ENCODE data around the gene DTD1.

Gene DTD1

GRCh38 chr20:18567739-18568091 is 20.1 kb upstream of the DTD1 start:
- H3K9me3 ChIP-seq (replicated peaks in 1 of 11) = peaks cover 0 to 16% (median 14%) of the 10 kb centered on the region in 11 experiments; a peak in 17 of 22 replicates
- no peak for TF ChIP-seq Cebpa-rat (IDR thresholded peaks at IDR 0.05)
- H3K36me3 ChIP-seq = peaks cover 24 to 43% (median 37%) of the 10 kb centered on the region in 11 experiments
- peak overlapping the region; percentile 80 to 93 (median 88) for H3K27ac ChIP-seq
- peak overlapping the region; percentile 76 to 93 (median 87) for H3K4me2 ChIP-seq
- H3K9ac ChIP-seq = peak overlapping the region; percentile 84 to 96 (median 89)
- H3K27me3 ChIP-seq = no peaks in the 10 kb centered on the region
- no peaks in the 10 kb centered on the region for H4K20me1 ChIP-seq
- peaks cover 5 to 27% (median 16%) of the 10 kb centered on the region in 10 experiments for H3K4me1 ChIP-seq
- peak overlapping the region; percentile 75 to 86 (median 82) for H3K4me3 ChIP-seq

GRCh38 chr20:18571009-18571408 is 16.8 kb upstream of the DTD1 start:
- Histone ChIP-seq H3K9ac (no peak overlapping the region), H3K27ac (no peak overlapping the region), H3K4me2 (peak overlapping the region in 3 of 11 experiments; percentile 29 to 78 (median 49); a peak in 5 of 22 replicates), H3K4me3 (no peak overlapping the region), H3K9me3 (replicated peaks in 1 of 11) (peaks cover 0 to 16% (median 14%) of the 10 kb centered on the region in 11 experiments; a peak in 17 of 22 replicates), H3K27me3 (no peaks in the 10 kb centered on the region), H3K36me3 (peaks cover 20 to 39% (median 33%) of the 10 kb centered on the region in 11 experiments), H3K4me1 (peaks cover 5 to 27% (median 16%) of the 10 kb centered on the region in 10 experiments), H4K20me1 (no peaks in the 10 kb centered on the region)
- TF ChIP-seq Cebpa-rat (IDR thresholded peaks at IDR 0.05) = no peak

- TF ChIP-seq Cebpa-rat (IDR thresholded peaks at IDR 0.05) = no peak
- H3K4me2 ChIP-seq = peak overlapping the region in 3 of 11 experiments; percentile 29 to 78 (median 49); a peak in 5 of 22 replicates
- peaks cover 0 to 16% (median 14%) of the 10 kb centered on the region in 11 experiments; a peak in 17 of 22 replicates for H3K9me3 ChIP-seq (replicated peaks in 1 of 11)
- no peaks in the 10 kb centered on the region for H3K27me3 ChIP-seq
- H4K20me1 ChIP-seq = no peaks in the 10 kb centered on the region
- peaks cover 3 to 22% (median 13%) of the 10 kb centered on the region in 10 experiments for H3K4me1 ChIP-seq
- no peak overlapping the region for H3K27ac ChIP-seq
- H3K36me3 ChIP-seq = peaks cover 20 to 39% (median 33%) of the 10 kb centered on the region in 11 experiments
- no peak overlapping the region for H3K4me3 ChIP-seq
- no peak overlapping the region for H3K9ac ChIP-seq
Measured at GRCh38 chr20:18571578-18571977, 16.3 kb upstream of the DTD1 start.

- Histone ChIP-seq H3K4me1 (no peaks in the 10 kb centered on the region), H3K4me3 (no peak overlapping the region), H3K36me3 (no peaks in the 10 kb centered on the region), H3K27me3 (no peaks in the 10 kb centered on the region), H3K27ac (no peak overlapping the region), H3K9ac (no peak overlapping the region), H3K9me3 (replicated peaks in 1 of 11) (no peaks in the 10 kb centered on the region), H3K4me2 (no peak overlapping the region), H4K20me1 (no peaks in the 10 kb centered on the region)
- no peak for TF ChIP-seq Cebpa-rat (IDR thresholded peaks at IDR 0.05)
Measured at GRCh38 chr20:18577942-18578341, 9.9 kb upstream of the DTD1 start.

- H3K9me3 ChIP-seq (replicated peaks in 1 of 11) = no peaks in the 10 kb centered on the region
- H3K4me2 ChIP-seq = peak overlapping the region in 1 of 11 experiments; percentile 15; a peak in 1 of 22 replicates
- no peaks in the 10 kb centered on the region for H4K20me1 ChIP-seq
- H3K9ac ChIP-seq = no peak overlapping the region
- H3K4me3 ChIP-seq = no peak overlapping the region
- TF ChIP-seq Cebpa-rat (IDR thresholded peaks at IDR 0.05) = no peak
- H3K4me1 ChIP-seq = no peaks in the 10 kb centered on the region
- no peak overlapping the region for H3K27ac ChIP-seq
- no peaks in the 10 kb centered on the region for H3K36me3 ChIP-seq
- H3K27me3 ChIP-seq = no peaks in the 10 kb centered on the region
Measured at GRCh38 chr20:18578581-18578980, 9.3 kb upstream of the DTD1 start.

- Histone ChIP-seq H3K9me3 (replicated peaks in 1 of 11) (no peaks in the 10 kb centered on the region), H3K9ac (no peak overlapping the region), H3K27me3 (no peaks in the 10 kb centered on the region), H3K4me2 (no peak overlapping the region), H3K4me3 (no peak overlapping the region), H4K20me1 (no peaks in the 10 kb centered on the region), H3K36me3 (no peaks in the 10 kb centered on the region), H3K27ac (no peak overlapping the region), H3K4me1 (no peaks in the 10 kb centered on the region)
- TF ChIP-seq Cebpa-rat (IDR thresholded peaks at IDR 0.05) = no peak
Measured at GRCh38 chr20:18580012-18580411, 7.8 kb upstream of the DTD1 start.

- Histone ChIP-seq H3K9ac (no peak overlapping the region), H3K9me3 (replicated peaks in 1 of 11) (peaks cover 0 to 8% (median 4%) of the 10 kb centered on the region in 11 experiments; a peak in 6 of 22 replicates), H3K36me3 (no peaks in the 10 kb centered on the region), H3K4me3 (no peak overlapping the region), H3K27me3 (no peaks in the 10 kb centered on the region), H3K4me2 (no peak overlapping the region), H3K27ac (no peak overlapping the region), H3K4me1 (peaks cover 0 to 5% (median 0%) of the 10 kb centered on the region in 10 experiments; a peak in 3 of 20 replicates), H4K20me1 (no peaks in the 10 kb centered on the region)
- no peak for TF ChIP-seq Cebpa-rat (IDR thresholded peaks at IDR 0.05)
Measured at GRCh38 chr20:18585134-18585533, 2.7 kb upstream of the DTD1 start.

GRCh38 chr20:18588574-18588933 is 700 bp downstream of the DTD1 start:
- TF ChIP-seq Cebpa-rat (IDR thresholded peaks at IDR 0.05) = no peak
- H3K9ac ChIP-seq = peak overlapping the region; percentile 75 to 85 (median 80); a peak in 20 of 22 replicates
- H3K36me3 ChIP-seq = no peaks in the 10 kb centered on the region
- H3K4me2 ChIP-seq = peak overlapping the region; percentile 55 to 84 (median 78)
- H3K9me3 ChIP-seq (replicated peaks in 1 of 11) = peaks cover 0 to 8% (median 4%) of the 10 kb centered on the region in 11 experiments; a peak in 6 of 22 replicates
- peak overlapping the region in 7 of 11 experiments; percentile 64 to 82 (median 76); a peak in 10 of 22 replicates for H3K27ac ChIP-seq
- H3K27me3 ChIP-seq = no peaks in the 10 kb centered on the region
- H3K4me3 ChIP-seq = peak overlapping the region; percentile 64 to 78 (median 74)
- peaks cover 0 to 5% (median 0%) of the 10 kb centered on the region in 10 experiments; a peak in 3 of 20 replicates for H3K4me1 ChIP-seq
- no peaks in the 10 kb centered on the region for H4K20me1 ChIP-seq

- peaks cover 0 to 5% (median 0%) of the 10 kb centered on the region in 10 experiments; a peak in 3 of 20 replicates for H3K4me1 ChIP-seq
- H3K4me2 ChIP-seq = no peak overlapping the region
- H3K9me3 ChIP-seq (replicated peaks in 1 of 11) = peaks cover 0 to 8% (median 4%) of the 10 kb centered on the region in 11 experiments; a peak in 6 of 22 replicates
- no peak overlapping the region for H3K9ac ChIP-seq
- no peak overlapping the region for H3K27ac ChIP-seq
- no peak for TF ChIP-seq Cebpa-rat (IDR thresholded peaks at IDR 0.05)
- no peaks in the 10 kb centered on the region for H3K36me3 ChIP-seq
- H3K4me3 ChIP-seq = no peak overlapping the region
- H3K27me3 ChIP-seq = no peaks in the 10 kb centered on the region
- no peaks in the 10 kb centered on the region for H4K20me1 ChIP-seq
Measured at GRCh38 chr20:18589941-18590674, 2.3 kb downstream of the DTD1 start.
